SKM-1 (cell line): ENCODE measurements around the gene CELF1.

Source experiments
- DNase-seq: peaks from one replicate; lab custom pipeline; 2025; ENCODE audit not compliant: unreplicated experiment; lab: John Stamatoyannopoulos, UW

Gene CELF1

DNA sequence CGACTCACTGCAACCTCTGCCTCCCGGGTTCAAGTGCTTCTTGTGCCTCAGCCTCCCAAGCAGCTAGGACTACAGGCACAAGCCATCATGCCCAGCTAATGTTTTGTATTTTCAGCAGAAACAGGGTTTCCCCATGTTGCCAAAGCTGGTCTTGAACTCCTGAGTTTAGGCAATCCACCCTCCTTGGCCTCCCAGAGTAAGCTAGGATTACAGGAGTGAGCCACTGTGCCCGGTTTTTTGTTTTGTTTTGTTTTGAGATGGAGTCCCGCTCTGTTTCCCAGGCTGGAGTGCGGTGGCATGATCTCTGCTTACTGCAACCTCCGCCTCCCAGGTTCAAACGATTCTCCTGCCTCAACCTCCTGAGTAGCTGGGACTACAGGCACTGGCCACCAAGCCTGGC is 41.0 kb downstream of the CELF1 start:
- DNase-seq = no peak

DNA sequence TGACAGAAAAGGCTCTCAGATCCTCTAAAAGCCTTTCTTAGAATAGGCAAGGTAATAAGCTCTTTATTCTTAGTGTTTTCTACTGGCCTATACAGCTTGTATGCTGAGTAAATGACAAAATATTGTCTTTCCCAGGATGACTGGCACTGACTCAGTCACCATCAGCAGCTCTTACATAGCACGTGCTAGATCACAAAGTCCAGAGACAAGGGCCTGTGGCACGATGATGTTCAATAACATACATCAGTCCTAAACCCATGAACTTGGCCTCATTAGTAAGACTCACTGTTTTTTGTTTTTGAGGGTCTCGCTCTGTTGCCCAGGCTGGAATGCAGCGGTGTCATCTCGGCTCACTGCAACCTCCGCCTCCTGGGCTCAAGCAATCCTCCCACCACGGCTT is 42.7 kb downstream of the CELF1 start:
- DNase-seq = no peak

- DNase-seq = no peak
These were observed 43.8 kb downstream of the CELF1 start for GRCh38 chr11:47509077-47509536.

DNA sequence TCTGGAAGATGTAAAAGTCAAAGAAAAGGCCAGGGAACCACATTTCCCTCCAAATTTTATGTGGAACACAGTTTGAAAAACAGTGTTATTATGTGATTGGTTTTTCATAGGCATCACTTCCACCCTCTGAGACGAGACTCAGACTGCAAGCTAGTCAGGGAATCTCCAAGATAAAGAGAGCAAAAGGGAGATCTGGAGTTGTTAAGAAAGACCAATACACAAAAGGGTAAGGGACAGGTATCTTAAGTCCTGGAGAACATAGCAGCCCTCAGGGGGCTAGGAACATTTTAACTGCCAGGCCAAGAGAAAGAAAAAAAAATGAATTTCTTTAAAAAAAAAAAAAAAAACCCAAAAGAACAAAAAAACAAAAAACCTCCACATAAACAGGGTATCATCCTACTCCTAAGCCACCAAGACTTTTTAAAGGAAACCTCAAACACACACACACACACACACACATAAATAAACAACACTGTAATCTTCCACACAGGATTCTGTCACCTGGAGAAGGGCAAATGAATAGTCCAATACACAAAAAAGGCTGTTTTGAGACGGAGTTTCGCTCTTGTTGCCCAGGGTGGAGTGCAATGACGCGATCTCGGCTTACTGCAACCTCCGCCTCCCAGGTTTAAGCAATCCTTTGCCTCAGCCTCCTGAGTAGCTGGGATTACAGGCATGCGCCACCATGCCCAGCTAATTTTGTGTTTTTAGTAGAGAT is 44.5 kb downstream of the CELF1 start:
- DNase-seq = no peak

GRCh38 chr11:47507563-47508239 is 45.2 kb downstream of the CELF1 start:
- DNase-seq = no peak

GRCh38 chr11:47506795-47507562 is 46.0 kb downstream of the CELF1 start:
- no peak for DNase-seq

GRCh38 chr11:47506373-47506772 is 46.6 kb downstream of the CELF1 start:
- no peak for DNase-seq

GRCh38 chr11:47504910-47505309 is 48.0 kb downstream of the CELF1 start:
- no peak for DNase-seq

DNA sequence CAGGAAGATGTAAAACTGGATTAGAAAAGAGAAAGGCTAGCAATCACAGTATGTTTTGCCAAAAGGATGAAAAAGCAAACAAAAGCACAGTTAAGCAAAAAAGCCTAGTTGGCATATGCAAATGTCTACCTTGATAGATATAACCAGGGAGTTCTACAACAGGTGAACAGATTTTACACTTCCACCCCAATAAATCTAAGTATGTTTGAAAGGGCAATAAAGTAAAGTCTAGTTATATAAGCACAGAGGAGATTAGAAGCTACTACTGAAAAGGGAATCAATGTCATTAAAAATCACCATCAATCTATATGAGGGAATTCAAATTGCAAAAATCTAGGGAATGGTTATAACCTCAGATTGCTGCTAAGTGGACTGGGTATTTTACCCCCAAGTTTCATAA is 49.7 kb downstream of the CELF1 start:
- no peak for DNase-seq

- DNase-seq = no peak
These were observed 50.2 kb downstream of the CELF1 start for GRCh38 chr11:47502767-47503166.

DNA sequence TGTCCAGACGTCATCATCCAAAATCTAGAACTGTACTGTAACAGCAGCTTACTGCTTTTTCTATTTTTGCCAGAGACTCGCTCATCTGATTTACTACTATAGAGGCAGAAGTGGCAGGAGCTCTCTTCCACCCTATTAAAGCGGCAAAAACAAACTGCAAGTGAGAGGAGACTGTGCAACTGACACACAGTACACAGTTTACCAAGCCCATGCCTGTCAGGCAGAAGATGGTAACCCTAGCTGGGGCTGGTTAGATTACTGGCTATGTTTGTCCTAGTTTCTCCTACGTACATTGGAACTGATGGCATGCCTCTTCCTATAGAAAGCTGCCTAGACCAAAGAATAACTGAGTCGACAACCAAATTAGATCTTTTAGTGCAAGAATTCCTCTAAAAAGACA is 51.8 kb downstream of the CELF1 start:
- no peak for DNase-seq

DNA sequence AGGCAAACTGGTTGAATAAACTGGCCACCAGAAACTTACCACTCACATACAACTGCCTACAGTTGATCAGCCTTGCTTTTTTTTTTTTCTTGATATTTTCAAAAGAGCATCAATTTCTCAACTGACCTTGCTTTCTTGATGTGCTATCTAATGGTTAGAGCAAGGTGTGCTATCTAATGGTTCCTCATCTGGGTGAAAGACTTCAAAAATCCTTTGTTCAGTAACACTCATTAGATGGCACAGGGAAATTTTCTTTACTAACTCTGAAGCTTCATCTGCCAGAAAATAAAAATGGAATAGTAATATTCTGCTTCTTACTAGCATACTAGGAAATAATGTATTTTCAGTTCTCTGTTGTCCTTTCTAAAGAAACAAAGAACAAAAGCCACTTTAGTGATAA is 52.8 kb downstream of the CELF1 start:
- no peak for DNase-seq

DNA sequence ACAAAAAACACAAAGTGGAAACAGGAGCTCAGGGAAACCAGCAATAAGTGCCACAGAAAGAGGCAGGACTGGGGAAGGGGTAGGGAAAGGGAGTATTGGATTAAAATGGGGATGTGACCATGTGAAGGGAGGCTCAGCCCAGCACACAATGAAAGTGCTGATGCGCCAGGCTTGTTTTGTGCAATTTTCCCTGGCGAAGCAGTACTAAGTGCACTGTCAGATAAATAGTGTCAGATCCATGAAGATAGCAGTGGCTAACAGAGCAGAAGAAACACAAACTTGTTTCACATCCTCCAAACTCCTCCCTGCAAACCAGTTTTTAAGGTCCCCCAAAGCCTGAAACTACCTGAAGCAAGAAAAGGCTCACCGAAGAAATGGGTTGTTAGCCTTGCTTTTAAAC is 53.3 kb downstream of the CELF1 start:
- DNase-seq = no peak

DNA sequence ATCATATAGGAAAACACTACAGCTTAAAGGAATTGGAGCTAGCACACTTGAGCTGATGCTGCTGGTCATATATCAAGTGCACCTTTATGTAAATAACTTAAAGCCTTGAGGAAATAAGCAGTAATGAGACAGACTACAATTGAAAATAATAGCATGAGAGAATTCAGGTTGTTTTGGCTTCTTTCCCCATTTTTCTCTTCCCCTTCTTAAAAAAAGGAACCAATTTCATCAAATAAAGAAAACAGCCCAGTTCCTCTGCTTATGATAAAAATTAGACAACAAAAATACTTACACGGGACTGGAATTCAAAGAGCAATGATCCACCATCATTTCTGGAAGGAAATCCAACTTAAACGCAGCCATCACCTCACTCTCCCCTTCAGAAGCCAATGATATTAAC is 53.8 kb downstream of the CELF1 start:
- DNase-seq = no peak

GRCh38 chr11:47498584-47499152 is 54.3 kb downstream of the CELF1 start:
- DNase-seq = no peak

DNA sequence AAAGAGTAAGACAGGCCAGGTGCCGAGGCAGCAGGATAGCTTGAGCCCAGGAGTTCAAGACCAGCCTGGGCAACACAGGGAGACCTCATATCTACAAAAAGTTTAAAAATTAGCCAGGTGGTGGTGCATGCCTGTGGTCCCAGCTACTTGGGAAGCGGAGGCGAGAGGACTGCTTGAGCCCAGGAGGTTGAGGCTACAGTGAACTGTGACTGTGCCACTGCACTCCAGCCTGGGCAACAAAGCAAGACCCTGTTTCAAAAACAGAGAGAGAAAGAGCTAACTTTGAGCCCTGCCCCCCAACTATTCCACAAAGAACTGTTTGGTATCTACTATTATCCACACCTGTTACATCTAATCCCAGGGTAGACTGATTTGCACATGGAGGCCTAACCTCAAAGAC is 54.8 kb downstream of the CELF1 start:
- DNase-seq = no peak

DNA sequence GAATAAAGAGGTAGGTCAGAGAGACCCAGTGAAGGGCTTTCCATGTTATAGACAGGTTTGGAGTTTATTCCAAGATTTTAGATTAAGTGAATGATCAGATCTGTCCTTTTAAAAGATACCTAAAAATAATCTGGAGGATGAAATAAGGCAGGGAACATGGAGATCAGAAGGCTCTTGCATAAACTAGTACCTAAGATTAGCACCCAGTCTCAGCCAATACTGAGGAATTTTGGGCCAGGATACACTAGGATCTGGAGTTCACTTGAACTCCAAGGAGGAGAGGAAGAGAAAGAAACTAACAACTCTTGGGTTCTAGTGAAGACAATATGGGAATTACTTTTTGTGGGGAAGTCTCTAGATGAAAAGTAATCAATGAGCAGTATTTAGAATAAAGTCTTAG is 56.1 kb downstream of the CELF1 start:
- no peak for DNase-seq

DNA sequence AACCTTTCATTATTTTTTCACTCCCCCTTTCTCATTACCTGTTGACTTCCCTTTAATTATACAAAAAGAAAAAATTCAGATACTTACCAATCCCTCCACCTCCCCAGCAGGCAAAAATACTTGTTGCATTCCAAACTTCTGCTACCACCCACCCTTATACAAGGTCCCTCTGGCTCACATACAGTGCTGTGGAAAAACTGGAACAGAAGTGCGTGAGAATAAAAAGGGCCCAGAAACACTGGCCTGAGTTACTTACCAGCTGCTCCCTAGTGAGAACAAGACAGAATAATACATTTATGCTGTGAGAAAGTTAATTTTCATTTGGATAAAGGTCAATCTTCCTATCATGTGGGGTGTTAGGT is 57.1 kb downstream of the CELF1 start:
- no peak for DNase-seq

DNA sequence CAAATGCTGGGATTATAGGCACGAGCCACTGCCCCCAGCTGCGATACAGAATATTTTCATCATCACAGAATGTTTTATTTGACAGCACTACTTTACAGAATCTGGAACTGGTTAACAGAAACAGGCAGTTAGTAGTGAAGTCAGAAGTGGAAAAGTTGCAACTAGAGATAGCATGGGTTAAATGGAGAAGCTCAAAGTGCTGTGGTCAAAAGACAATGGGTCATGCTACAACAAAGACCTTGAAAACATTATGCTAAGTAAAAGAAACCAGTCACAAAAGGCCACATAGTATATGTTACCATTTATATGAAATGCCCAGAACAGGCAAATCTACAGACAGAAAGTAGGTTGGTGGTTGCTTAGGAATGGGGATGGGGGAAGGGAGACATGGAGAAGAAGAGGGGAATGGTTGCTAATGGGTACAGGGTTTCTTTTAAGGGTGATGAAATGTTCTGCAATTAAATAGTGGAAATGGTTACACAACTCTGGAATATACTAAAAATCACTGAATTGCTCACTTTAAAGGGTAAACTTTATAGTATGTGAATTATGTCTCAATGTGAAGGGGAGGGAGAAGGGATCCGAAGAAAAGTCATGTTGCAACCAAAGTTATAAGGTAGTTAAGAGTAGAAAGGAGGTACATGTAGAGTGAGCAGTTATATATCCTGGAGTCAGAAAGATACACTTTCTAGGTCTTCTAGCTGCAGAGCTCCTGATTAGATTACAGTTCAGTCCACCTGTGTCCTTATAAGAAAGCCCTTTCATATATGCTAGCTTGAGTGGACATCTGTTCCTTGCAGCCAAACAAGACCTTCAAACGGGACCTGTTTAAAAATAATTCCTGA is 57.7 kb downstream of the CELF1 start:
- no peak for DNase-seq

DNA sequence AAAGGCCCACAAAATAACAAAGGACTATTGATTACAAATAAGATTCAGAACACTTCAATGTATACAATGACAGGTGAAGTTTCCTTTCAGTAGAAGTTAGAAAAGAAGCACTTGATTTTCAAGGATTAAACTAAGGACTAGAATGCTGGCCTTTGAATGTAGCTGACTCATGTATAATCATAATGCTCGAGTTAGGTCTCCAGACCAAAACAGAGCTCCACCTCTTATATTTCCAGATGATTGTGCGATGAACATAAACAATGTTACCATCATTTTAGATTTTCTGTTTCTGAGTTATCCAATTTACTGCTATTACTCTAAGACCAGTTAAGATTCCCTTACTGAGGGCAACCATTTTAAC is 63.6 kb downstream of the CELF1 start:
- no peak for DNase-seq
